Sigmoid colon (tissue), 4 donors: ENCODE measurements around the gene LIPN.

Source experiments
- CTCF ChIP-seq, 4 experiments: fragments of 450-650 bp in 3 of 4; fragments of 200-600 bp in 1 of 4; IDR thresholded peaks; one replicate each; pipeline ENCODE4 v1.5.1; 2016 to 2019; ENCODE audit warnings: antibody characterized with exemption in 4 of 4, mild to moderate bottlenecking in 3 of 4, moderate library complexity in 2 of 4
- POLR2AphosphoS5 ChIP-seq, 4 donors: sonication (generic); formaldehyde crosslinking; IDR thresholded peaks; one replicate each; pipeline ENCODE4 v1.6.1; 2017; ENCODE audit warnings: antibody characterized with exemption in 4 of 4

DNA sequence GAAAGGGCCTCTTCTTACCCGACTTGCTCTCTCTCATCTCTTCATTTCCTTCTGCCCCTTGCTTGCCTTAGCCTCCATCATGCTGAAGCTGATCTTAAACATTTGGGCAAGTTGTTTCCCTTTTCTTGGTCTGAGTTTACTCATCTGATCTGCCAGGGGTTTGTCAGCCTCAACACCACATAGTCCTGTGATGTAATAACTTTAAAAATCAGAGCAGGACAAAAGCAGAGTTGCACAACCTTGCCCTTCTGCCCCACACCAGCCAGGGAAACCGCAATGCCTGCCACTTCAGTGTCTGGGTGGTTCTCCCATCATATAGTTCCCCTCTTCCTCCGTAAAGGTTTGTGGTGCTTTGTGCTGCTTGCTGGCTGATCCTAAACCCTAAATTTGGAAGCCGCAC, 32.8 kb downstream of the LIPN start:
- TF ChIP-seq POLR2AphosphoS5 (IDR thresholded peaks at IDR 0.05) (peak in 1 of 4 donors; percentile 6), CTCF (IDR thresholded peaks at IDR 0.05) (no peak)
